Body of pancreas (tissue), 4 donors: ENCODE measurements around the gene FOXL3. TPM values are rescaled to one million over a fixed set of nuclear protein-coding genes. Genes with fewer than 3 reads are reported as not detected.

ENCODE experiments used
- ATAC-seq: fragments of 150-250 bp; one replicate; pipeline ENCODE4 v1.9.1; 2016
- DNase-seq, 4 donors: peaks; one replicate each; pipeline ENCODE4 v3.0.0-alpha.2; 2019
- H3K27ac ChIP-seq, 4 donors: fragments of 200-600 bp; sonication (generic); 1 replicate in 3 of 4; 2 replicates in 1 of 4; pipeline versions ENCODE4 v1.5.1 to v1.6.1; 2016 to 2019; ENCODE audit warnings: mild to moderate bottlenecking in 1 of 4, mixed read lengths in 1 of 4, moderate library complexity in 1 of 4
- H3K27me3 ChIP-seq, 2 donors: fragments of 200-600 bp; sonication (generic); one replicate each; pipeline ENCODE4 v1.6.0; 2016; ENCODE audit warnings: mild to moderate bottlenecking in 1 of 2
- H3K36me3 ChIP-seq, 2 donors: fragments of 200-600 bp; sonication (generic); replicated peaks in 1 of 2; 2 replicates each; pipeline ENCODE4 v1.5.1; 2016; ENCODE audit warnings: low read depth in 2 of 2; ENCODE audit not compliant: insufficient read depth in 1 of 2
- H3K4me1 ChIP-seq: fragments of 200-600 bp; sonication (generic); one replicate; pipeline ENCODE4 v1.6.0; 2016
- H3K4me3 ChIP-seq, 2 donors: fragments of 200-600 bp; sonication (generic); 1 replicate in 1 of 2; 2 replicates in 1 of 2; pipeline ENCODE4 v1.5.1; 2016 to 2019
- H3K9me3 ChIP-seq, 3 donors: fragments of 200-600 bp; sonication (generic); 1 replicate in 2 of 3; 2 replicates in 1 of 3; pipeline ENCODE4 v1.5.1; 2016
- CTCF ChIP-seq, 7 experiments: fragments of 450-650 bp in 4 of 7; fragments of 200-600 bp in 3 of 7; sonication (generic) in 3 of 7; IDR thresholded peaks; one replicate each; pipeline ENCODE4 v1.5.1; 2016 to 2019; ENCODE audit warnings: antibody characterized with exemption in 7 of 7
- POLR2A ChIP-seq, 3 donors: fragments of 450-650 bp; IDR thresholded peaks; one replicate each; pipeline ENCODE4 v1.6.1; 2016; ENCODE audit warnings: antibody characterized with exemption in 3 of 3, mild to moderate bottlenecking in 2 of 3
- WGBS, 2 donors: methylation state at CpG; one replicate each; pipeline ENCODE4 v1.1.5; 2017; 5-methylcytosine and 5-hydroxymethylcytosine counted together
- intact Hi-C: fragments of 100-400 bp; cut with DNase I; formaldehyde crosslinking; loops from one replicate; pipeline ENCODE4 v1.15.1; 2023
- total RNA-seq, 2 donors: library from RNA; depleted of rRNA; stranded (reverse); fragments of >200 nt; gene quantifications; one replicate each; pipeline ENCODE4 v1.1.0, GENCODE V29; 2016

FOXL3 gene
- total RNA-seq, 2 donors from 2014 or later = not detected

DNA sequence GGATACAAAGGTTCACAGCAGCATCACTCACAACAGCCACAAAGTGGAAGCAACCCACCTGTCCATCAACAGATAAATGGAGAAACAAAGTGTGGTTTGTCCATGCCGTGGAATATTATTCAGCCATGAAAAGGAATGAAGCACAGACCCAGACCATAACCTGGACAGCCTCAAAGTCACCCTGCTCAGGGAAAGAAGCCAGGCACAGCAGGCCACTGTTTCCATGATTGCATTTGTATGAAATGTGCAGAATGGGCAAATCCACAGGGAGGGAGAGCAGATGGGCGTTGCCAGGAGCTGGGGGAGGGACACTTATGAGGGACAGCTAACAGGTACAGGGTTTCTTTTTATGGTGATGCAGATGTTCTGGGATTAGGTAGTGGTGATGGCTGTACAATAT is 30.3 kb downstream of the FOXL3 start:
- no peak for DNase-seq
- no peaks in the 10 kb centered on the region for H3K27me3 ChIP-seq
- no peak for ATAC-seq
- H3K4me1 ChIP-seq = peaks cover 45% of the 10 kb centered on the region
- H3K36me3 ChIP-seq = no peaks in the 10 kb centered on the region
- H3K9me3 ChIP-seq = no peaks in the 10 kb centered on the region
- WGBS, 2 donors = 88 to 92% methylated on average over 2 of the region's 2 CpGs
- no peak overlapping the region for H3K4me3 ChIP-seq
- H3K27ac ChIP-seq = peak overlapping the region in 3 of 4 donors; percentile 76 to 86 (median 78)
- intact Hi-C loops = no loop called here
- TF ChIP-seq POLR2A (IDR thresholded peaks at IDR 0.05) (no peak), CTCF (IDR thresholded peaks at IDR 0.05) (no peak)

DNA sequence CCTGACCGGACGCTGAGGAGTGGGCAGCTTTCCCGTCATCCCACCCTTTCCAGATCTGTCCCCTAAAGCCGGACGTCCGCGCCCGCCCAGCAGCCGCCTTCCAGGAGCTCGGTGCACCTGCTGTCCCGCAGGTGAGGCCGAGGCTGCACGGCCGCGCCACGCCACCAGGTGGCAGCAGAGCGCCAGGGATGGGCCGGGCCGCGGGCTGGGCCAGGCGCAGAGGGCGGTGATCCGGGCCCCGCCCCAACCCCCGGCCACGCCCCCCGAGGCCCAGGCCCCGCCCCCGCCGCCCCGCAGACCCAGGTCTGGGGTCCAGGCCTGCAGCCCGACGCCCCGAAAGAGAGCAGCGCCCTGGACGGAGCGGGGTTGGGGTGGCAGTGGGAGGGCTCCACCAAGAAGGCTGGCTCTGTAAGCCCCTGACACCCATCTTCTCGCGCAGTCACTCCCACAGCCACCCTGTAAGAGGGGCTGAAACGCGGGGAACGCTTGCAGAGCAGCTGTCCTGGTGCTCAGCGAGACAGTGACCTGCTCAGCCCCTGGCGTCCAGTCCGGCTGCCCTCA is 32.2 kb downstream of the FOXL3 start:
- Histone ChIP-seq H3K4me3 (no peak overlapping the region), H3K27ac (peak overlapping the region in 2 of 4 donors; percentile 78 to 86), H3K27me3 (no peaks in the 10 kb centered on the region), H3K4me1 (peaks cover 60% of the 10 kb centered on the region), H3K9me3 (no peaks in the 10 kb centered on the region), H3K36me3 (no peaks in the 10 kb centered on the region)
- intact Hi-C loops = no loop called here
- peak; percentile 82 to 93 (median 89) for DNase-seq
- ATAC-seq = peak; percentile 67
- no peak for TF ChIP-seq POLR2A (IDR thresholded peaks at IDR 0.05)
- peak; percentile 75 to 98 (median 97) for TF ChIP-seq CTCF (IDR thresholded peaks at IDR 0.05)
- 10 to 36% methylated on average over 8 to 40 of the region's 45 CpGs for WGBS, 2 donors

- intact Hi-C loops = no loop called here
- H3K4me1 ChIP-seq = peaks cover 65% of the 10 kb centered on the region
Measured at GRCh38 chr7:322708-323111, 32.7 kb downstream of the FOXL3 start.

GRCh38 chr7:323410-323809 is 33.4 kb downstream of the FOXL3 start:
- no peaks in the 10 kb centered on the region for H3K9me3 ChIP-seq
- 72 to 73% methylated on average over 10 of the region's 10 CpGs for WGBS, 2 donors
- H3K4me1 ChIP-seq = peaks cover 64% of the 10 kb centered on the region
- no peaks in the 10 kb centered on the region for H3K27me3 ChIP-seq
- H3K4me3 ChIP-seq = no peak overlapping the region
- ATAC-seq = no peak
- TF ChIP-seq CTCF (IDR thresholded peaks at IDR 0.05) (no peak), POLR2A (IDR thresholded peaks at IDR 0.05) (no peak)
- H3K27ac ChIP-seq = no peak overlapping the region
- intact Hi-C loops = no loop called here
- no peaks in the 10 kb centered on the region for H3K36me3 ChIP-seq
- DNase-seq = no peak

More at GRCh38 chr7:322708-323111, 32.7 kb downstream of the FOXL3 start:
- Histone ChIP-seq H3K4me3 (no peak overlapping the region), H3K9me3 (no peaks in the 10 kb centered on the region), H3K27ac (peak overlapping the region in 1 of 4 donors; percentile 23), H3K27me3 (no peaks in the 10 kb centered on the region), H3K36me3 (no peaks in the 10 kb centered on the region)
- WGBS, 2 donors = 81 to 89% methylated on average over 5 of the region's 6 CpGs
- no peak for TF ChIP-seq POLR2A (IDR thresholded peaks at IDR 0.05)
- TF ChIP-seq CTCF (IDR thresholded peaks at IDR 0.05) = no peak
- ATAC-seq (no peak), DNase-seq (no peak)

- intact Hi-C loops = no loop called here
- Histone ChIP-seq H3K4me1 (peaks cover 58% of the 10 kb centered on the region), H3K4me3 (no peak overlapping the region), H3K27ac (no peak overlapping the region), H3K36me3 (no peaks in the 10 kb centered on the region), H3K9me3 (no peaks in the 10 kb centered on the region), H3K27me3 (no peaks in the 10 kb centered on the region)
- TF ChIP-seq POLR2A (IDR thresholded peaks at IDR 0.05) = no peak
- no peak for TF ChIP-seq CTCF (IDR thresholded peaks at IDR 0.05)
- WGBS, 2 donors = 86 to 92% methylated on average over 8 of the region's 8 CpGs
- peak in 1 of 4 donors; percentile 4 for DNase-seq
- no peak for ATAC-seq
Measured at GRCh38 chr7:324011-324410, 34.0 kb downstream of the FOXL3 start.
